Loucy (cell line): Measurements from ENCODE around the gene SIM2.

Experiments
- H2AFZ ChIP-seq: fragments of 200-600 bp; sonication (generic); 2 replicates; pipeline ENCODE4 v1.6.0; 2016; ENCODE audit warnings: antibody characterized with exemption, mild to moderate bottlenecking, low read length, moderate library complexity
- H3F3A ChIP-seq: fragments of 200-600 bp; 2 replicates; pipeline ENCODE4 v1.6.0; 2016; ENCODE audit warnings: antibody characterized with exemption, low read depth, mild to moderate bottlenecking
- H3K27me3 ChIP-seq: fragments of 200-600 bp; sonication (generic); 2 replicates; pipeline ENCODE4 v1.6.1; 2014; ENCODE audit warnings: low read length, mild to moderate bottlenecking; ENCODE audit not compliant: insufficient read depth, poor library complexity, severe bottlenecking
- H3K36me3 ChIP-seq: fragments of 200-600 bp; sonication (generic); 2 replicates; pipeline ENCODE4 v1.6.1; 2016; ENCODE audit warnings: low read length; ENCODE audit not compliant: insufficient read depth
- H3K4me1 ChIP-seq: fragments of 200-600 bp; sonication (generic); 2 replicates; pipeline ENCODE4 v1.5.1; 2014; ENCODE audit warnings: low read length, mild to moderate bottlenecking; ENCODE audit not compliant: insufficient read depth, poor library complexity, severe bottlenecking
- H3K4me2 ChIP-seq: fragments of 200-600 bp; sonication (generic); 2 replicates; pipeline ENCODE4 v1.6.0; 2014; ENCODE audit warnings: antibody characterized with exemption, low read length, low read depth, mild to moderate bottlenecking; ENCODE audit not compliant: poor library complexity, severe bottlenecking
- H3K4me3 ChIP-seq: fragments of 200-600 bp; sonication (generic); 2 replicates; pipeline ENCODE4 v1.5.1; 2014; ENCODE audit warnings: low read length, mild to moderate bottlenecking, mixed read lengths; ENCODE audit not compliant: poor library complexity, severe bottlenecking
- H3K79me2 ChIP-seq: fragments of 200-600 bp; sonication (generic); 2 replicates; pipeline ENCODE4 v1.6.1; 2014; ENCODE audit warnings: low read length; ENCODE audit not compliant: insufficient read depth
- H3K9ac ChIP-seq: fragments of 200-600 bp; sonication (generic); 2 replicates; pipeline ENCODE4 v1.6.0; 2014; ENCODE audit warnings: mild to moderate bottlenecking, low read depth, low read length, moderate library complexity; ENCODE audit not compliant: poor library complexity, severe bottlenecking
- H3K9me2 ChIP-seq: fragments of 200-600 bp; sonication (generic); replicated peaks from 2 replicates; pipeline ENCODE4 v1.6.1; 2016; ENCODE audit warnings: low read depth, low read length, mixed read lengths
- H3K9me3 ChIP-seq: fragments of 200-600 bp; sonication (generic); 2 replicates; pipeline ENCODE4 v1.6.1; 2014; ENCODE audit warnings: mild to moderate bottlenecking, antibody characterized with exemption, low read length, low read depth; ENCODE audit not compliant: insufficient read depth
- H4K20me1 ChIP-seq: fragments of 200-600 bp; sonication (generic); 2 replicates; pipeline ENCODE4 v1.6.0; 2014; ENCODE audit warnings: antibody characterized with exemption, low read length, mild to moderate bottlenecking; ENCODE audit not compliant: insufficient read depth, poor library complexity, severe bottlenecking
- EZH2phosphoT487 ChIP-seq: fragments of 200-600 bp; IDR thresholded peaks from 2 replicates; pipeline ENCODE4 v1.6.1; 2018; ENCODE audit warnings: antibody characterized with exemption, mild to moderate bottlenecking, moderate library complexity, borderline replicate concordance
- TF ChIP-seq, protein P1 (sequence below): fragments of 200-600 bp; sonication (generic); conservative IDR thresholded peaks from 2 replicates; pipeline ENCODE4 v1.5.1; 2014; ENCODE audit warnings: mild to moderate bottlenecking, antibody characterized with exemption, low read length

SIM2 gene

DNA sequence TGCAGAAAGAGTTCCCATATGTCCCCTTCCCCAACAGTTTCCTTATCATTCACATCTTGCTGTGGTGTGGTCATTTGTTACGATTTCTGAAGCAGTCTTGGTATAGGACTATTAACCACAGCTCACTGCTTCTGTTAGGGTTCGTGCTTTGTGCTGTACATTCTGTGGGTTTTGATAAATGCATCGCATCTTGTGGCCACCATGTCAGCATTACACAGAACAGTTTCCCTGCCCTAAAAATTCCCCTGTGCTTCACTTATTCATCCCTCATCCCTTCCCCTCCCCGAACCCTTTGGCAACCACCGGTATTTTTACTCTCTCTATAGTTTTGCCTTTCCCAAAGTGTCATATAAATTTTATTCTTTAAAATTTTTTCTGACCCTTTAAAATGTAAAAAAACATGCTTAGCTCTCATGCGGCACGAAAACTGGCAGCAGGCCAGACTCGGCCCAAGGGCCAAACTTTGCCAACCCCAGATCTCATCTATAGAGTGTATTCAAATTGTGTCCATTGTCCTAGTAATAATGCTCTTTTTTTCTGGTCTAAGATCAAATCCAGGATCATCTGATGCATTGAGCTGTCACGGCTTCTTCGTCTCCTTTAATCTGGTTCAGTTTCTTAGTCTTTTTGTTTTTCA lies 78.2 kb downstream of the SIM2 start:
- TF ChIP-seq, protein P1, sequence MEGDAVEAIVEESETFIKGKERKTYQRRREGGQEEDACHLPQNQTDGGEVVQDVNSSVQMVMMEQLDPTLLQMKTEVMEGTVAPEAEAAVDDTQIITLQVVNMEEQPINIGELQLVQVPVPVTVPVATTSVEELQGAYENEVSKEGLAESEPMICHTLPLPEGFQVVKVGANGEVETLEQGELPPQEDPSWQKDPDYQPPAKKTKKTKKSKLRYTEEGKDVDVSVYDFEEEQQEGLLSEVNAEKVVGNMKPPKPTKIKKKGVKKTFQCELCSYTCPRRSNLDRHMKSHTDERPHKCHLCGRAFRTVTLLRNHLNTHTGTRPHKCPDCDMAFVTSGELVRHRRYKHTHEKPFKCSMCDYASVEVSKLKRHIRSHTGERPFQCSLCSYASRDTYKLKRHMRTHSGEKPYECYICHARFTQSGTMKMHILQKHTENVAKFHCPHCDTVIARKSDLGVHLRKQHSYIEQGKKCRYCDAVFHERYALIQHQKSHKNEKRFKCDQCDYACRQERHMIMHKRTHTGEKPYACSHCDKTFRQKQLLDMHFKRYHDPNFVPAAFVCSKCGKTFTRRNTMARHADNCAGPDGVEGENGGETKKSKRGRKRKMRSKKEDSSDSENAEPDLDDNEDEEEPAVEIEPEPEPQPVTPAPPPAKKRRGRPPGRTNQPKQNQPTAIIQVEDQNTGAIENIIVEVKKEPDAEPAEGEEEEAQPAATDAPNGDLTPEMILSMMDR: no peak
- TF ChIP-seq EZH2phosphoT487: no peak
- H4K20me1 ChIP-seq: no peaks in the 10 kb centered on the region
- H3K36me3 ChIP-seq: no peaks in the 10 kb centered on the region

DNA sequence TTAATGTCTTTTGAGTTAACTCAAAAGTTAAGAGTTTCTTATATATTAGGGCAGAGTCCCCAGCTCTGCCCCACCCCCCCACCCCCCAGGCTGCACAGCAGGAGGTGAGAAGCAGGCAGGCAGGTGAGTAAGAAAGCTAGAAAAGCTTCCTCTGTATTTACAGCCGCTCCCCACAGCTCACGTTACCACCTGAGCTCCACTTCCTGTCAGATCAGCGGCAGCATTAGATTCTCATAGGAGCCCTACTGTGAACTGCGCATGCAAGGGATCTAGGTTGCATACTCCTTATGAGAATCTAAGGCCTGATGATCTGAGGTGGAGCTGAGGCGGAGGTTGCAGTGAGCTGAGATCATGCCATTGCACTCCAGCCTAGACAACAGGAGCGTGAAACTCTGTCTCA lies 81.9 kb downstream of the SIM2 start:
- Histone ChIP-seq H3K9me3 (0 out of 2 replicates have a peak, but pooled peaks cover 3% of the 10 kb centered on the region), H3F3A (peaks cover 10% of the 10 kb centered on the region; the same call in 1 of the 2 replicates), H3K4me1 (peaks cover 17% of the 10 kb centered on the region), H3K9me2 (no peaks in the 10 kb centered on the region), H3K9ac (no peak overlapping the region), H3K36me3 (no peaks in the 10 kb centered on the region), H3K79me2 (no peaks in the 10 kb centered on the region), H3K4me2 (no peak overlapping the region), H4K20me1 (no peaks in the 10 kb centered on the region), H2AFZ (no peak overlapping the region), H3K27me3 (no peaks in the 10 kb centered on the region), H3K4me3 (no peak overlapping the region)
- no peak for TF ChIP-seq EZH2phosphoT487
- TF ChIP-seq, protein P1: no peak

More for the DNA sequence above, 78.2 kb downstream of the SIM2 start:
- Histone ChIP-seq H3K9ac (peak overlapping the region; percentile 57), H3K4me3 (peak overlapping the region; percentile 36), H3K9me3 (0 out of 2 replicates have a peak, but pooled peaks cover 3% of the 10 kb centered on the region), H3K4me1 (peaks cover 46% of the 10 kb centered on the region), H3F3A (peaks cover 10% of the 10 kb centered on the region; the same call in 1 of the 2 replicates), H2AFZ (no peak overlapping the region), H3K9me2 (no peaks in the 10 kb centered on the region), H3K27me3 (no peaks in the 10 kb centered on the region), H3K4me2 (peak overlapping the region; percentile 71), H3K79me2 (no peaks in the 10 kb centered on the region)

DNA sequence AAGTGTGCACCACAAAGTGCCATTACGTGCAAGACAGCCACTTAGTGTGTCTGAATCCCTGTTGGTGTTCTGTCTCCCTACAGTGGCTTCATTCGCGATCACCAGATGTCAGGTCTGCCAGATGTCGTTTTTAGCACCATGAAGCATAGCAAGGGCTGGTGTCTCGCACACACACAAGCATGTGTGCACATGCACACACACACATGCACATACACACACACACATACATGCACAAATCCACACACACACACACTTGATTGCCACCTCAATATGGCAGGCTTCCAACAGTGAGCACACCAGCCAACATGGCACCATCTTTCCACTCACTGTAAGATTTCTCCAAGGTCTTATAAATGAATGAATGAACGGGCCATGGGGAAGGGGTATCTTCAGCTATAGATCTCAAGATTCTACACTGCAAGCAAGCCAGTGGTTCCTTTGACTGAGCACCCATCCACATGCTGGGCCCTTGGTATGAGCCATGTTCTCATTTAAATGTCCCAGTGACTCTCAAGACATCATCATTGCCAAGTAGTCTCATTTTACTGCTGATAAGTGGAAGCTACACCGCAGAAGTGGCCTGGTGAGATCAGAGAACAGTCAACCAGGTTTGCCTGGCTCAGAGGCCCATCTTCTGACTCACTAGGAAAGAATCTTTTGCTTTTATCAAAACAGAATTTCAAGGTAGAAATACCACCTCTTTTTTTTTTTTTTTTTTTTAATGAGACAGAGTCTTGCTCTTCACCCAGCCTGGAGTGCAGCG lies 84.9 kb downstream of the SIM2 start:
- no peak overlapping the region for H2AFZ ChIP-seq
- no peak overlapping the region for H3K4me2 ChIP-seq
- no peak overlapping the region for H3K4me3 ChIP-seq
- peaks cover 8% of the 10 kb centered on the region for H3K4me1 ChIP-seq
- no peaks in the 10 kb centered on the region for H3K79me2 ChIP-seq
- H4K20me1 ChIP-seq: no peaks in the 10 kb centered on the region
- H3K27me3 ChIP-seq: no peaks in the 10 kb centered on the region
- H3K9ac ChIP-seq: no peak overlapping the region
- H3K9me3 ChIP-seq: 0 out of 2 replicates have a peak, but pooled peaks cover 3% of the 10 kb centered on the region
- H3K9me2 ChIP-seq: no peaks in the 10 kb centered on the region
- H3K36me3 ChIP-seq: no peaks in the 10 kb centered on the region
- TF ChIP-seq, protein P1: no peak
- TF ChIP-seq EZH2phosphoT487: no peak
- no peaks in the 10 kb centered on the region for H3F3A ChIP-seq
